GM12892 (cell line): ENCODE data around the gene CAPN3.

Experiments used
- POLR2A ChIP-seq: IDR thresholded peaks from 2 replicates; pipeline ENCODE4 v1.6.1; 2011; ENCODE audit warnings: low read depth, low read length, control low read depth
- POLR2AphosphoS5 ChIP-seq: IDR thresholded peaks from 2 replicates; pipeline ENCODE4 v1.6.1; 2011; ENCODE audit warnings: low read depth, low read length, control low read depth
- TAF1 ChIP-seq: IDR thresholded peaks from 2 replicates; pipeline ENCODE4 v1.6.1; 2011; ENCODE audit warnings: low read depth, mild to moderate bottlenecking, control low read depth, low read length, borderline replicate concordance

- TF ChIP-seq POLR2AphosphoS5 (no peak), POLR2A (no peak), TAF1 (no peak)
Measured at GRCh38 chr15:42315521-42315920, 43.8 kb upstream of the CAPN3 start.
